Loucy (cell line): ENCODE data around the gene TIMMDC1.

Experiments used
- EZH2phosphoT487 ChIP-seq: fragments of 200-600 bp; IDR thresholded peaks from 2 replicates; pipeline ENCODE4 v1.6.1; 2018; ENCODE audit warnings: antibody characterized with exemption, mild to moderate bottlenecking, moderate library complexity, borderline replicate concordance
- TF ChIP-seq, protein P1 (sequence below): fragments of 200-600 bp; sonication (generic); conservative IDR thresholded peaks from 2 replicates; pipeline ENCODE4 v1.5.1; 2014; ENCODE audit warnings: mild to moderate bottlenecking, antibody characterized with exemption, low read length

DNA sequence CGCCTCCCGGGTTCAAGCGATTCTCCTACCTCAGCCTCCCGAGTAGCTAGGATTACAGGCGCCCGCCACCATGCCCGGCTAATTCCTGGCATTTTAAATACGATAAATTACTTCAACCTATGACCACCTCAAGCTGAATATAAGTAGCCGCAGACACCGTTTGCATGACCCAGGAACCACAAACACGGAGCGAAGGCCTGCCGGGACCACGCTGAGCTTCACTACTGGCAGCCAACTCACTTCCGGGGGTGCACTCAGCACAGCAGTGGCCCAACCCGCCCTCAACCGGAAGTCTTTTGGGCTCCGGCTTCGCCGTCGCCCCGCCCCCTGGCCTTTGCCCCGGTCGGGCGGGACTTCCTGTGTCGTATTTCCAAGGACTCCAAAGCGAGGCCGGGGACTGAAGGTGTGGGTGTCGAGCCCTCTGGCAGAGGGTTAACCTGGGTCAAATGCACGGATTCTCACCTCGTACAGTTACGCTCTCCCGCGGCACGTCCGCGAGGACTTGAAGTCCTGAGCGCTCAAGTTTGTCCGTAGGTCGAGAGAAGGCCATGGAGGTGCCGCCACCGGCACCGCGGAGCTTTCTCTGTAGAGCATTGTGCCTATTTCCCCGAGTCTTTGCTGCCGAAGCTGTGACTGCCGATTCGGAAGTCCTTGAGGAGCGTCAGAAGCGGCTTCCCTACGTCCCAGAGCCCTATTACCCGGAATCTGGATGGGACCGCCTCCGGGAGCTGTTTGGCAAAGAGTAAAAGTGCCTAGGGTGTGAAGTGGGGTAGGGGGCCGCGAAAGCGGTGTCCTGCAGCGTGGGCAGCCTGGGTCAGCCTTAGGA, at the start of gene TIMMDC1:
- TF ChIP-seq, protein P1, sequence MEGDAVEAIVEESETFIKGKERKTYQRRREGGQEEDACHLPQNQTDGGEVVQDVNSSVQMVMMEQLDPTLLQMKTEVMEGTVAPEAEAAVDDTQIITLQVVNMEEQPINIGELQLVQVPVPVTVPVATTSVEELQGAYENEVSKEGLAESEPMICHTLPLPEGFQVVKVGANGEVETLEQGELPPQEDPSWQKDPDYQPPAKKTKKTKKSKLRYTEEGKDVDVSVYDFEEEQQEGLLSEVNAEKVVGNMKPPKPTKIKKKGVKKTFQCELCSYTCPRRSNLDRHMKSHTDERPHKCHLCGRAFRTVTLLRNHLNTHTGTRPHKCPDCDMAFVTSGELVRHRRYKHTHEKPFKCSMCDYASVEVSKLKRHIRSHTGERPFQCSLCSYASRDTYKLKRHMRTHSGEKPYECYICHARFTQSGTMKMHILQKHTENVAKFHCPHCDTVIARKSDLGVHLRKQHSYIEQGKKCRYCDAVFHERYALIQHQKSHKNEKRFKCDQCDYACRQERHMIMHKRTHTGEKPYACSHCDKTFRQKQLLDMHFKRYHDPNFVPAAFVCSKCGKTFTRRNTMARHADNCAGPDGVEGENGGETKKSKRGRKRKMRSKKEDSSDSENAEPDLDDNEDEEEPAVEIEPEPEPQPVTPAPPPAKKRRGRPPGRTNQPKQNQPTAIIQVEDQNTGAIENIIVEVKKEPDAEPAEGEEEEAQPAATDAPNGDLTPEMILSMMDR = no peak
- no peak for TF ChIP-seq EZH2phosphoT487
